Stimulated activated effector memory CD8-positive, alpha-beta T cell treated with anti-CD3 and anti-CD28 coated beads, Interleukin-12 subunit alpha, Interleukin-12 subunit beta, amount 100 ng/mL, for 72 hours (primary cell): Measurements from ENCODE around the gene BRSK2.
"Not testable (repeated sequence)": the region's sequence is repeated elsewhere in the genome, so short reads cannot be mapped to it uniquely, and the experiment has no call there.

Experiments used
- ATAC-seq: fragments of 150-1000 bp; cut with Tn5 transposase; 2 replicates; pipeline ENCODE4 v1.10.0; 2021
- DNase-seq, 2 donors: peaks; one replicate each; pipeline ENCODE4 v3.0.0; 2021 to 2022; ENCODE audit warnings: low spot score in 2 of 2
- H3K27ac Mint-ChIP-seq: one replicate; pipeline ENCODE4 v1.8.0; 2022; ENCODE audit warnings: mild to moderate bottlenecking, mixed read lengths
- H3K36me3 Mint-ChIP-seq: one replicate; pipeline ENCODE4 v1.8.0; 2022; ENCODE audit warnings: mild to moderate bottlenecking, mixed read lengths
- H3K4me1 Mint-ChIP-seq: one replicate; pipeline ENCODE4 v1.8.0; 2022; ENCODE audit warnings: mixed read lengths
- H3K4me3 Mint-ChIP-seq: one replicate; pipeline ENCODE4 v1.8.0; 2022; ENCODE audit warnings: mild to moderate bottlenecking, mixed read lengths
- H3K9me3 Mint-ChIP-seq: one replicate; pipeline ENCODE4 v1.8.0; 2022; ENCODE audit warnings: mixed read lengths

The BRSK2 gene

GRCh38 chr11:1350086-1350725, 39.5 kb upstream of the BRSK2 start:
- Mint-ChIP-seq H3K36me3 (no peaks in the 10 kb centered on the region), H3K4me1 (peaks cover 7% of the 10 kb centered on the region), H3K27ac (no peak overlapping the region), H3K4me3 (no peak overlapping the region), H3K9me3 (no peaks in the 10 kb centered on the region)
- ATAC-seq (no peak), DNase-seq (no peak)

- no peak overlapping the region for H3K27ac Mint-ChIP-seq
- H3K4me3 Mint-ChIP-seq = no peak overlapping the region
- no peaks in the 10 kb centered on the region for H3K9me3 Mint-ChIP-seq
- DNase-seq (no peak), ATAC-seq (no peak)
- H3K4me1 Mint-ChIP-seq = peaks cover 5% of the 10 kb centered on the region
- H3K36me3 Mint-ChIP-seq = no peaks in the 10 kb centered on the region
These were observed 38.3 kb upstream of the BRSK2 start for GRCh38 chr11:1351278-1351937.

DNA sequence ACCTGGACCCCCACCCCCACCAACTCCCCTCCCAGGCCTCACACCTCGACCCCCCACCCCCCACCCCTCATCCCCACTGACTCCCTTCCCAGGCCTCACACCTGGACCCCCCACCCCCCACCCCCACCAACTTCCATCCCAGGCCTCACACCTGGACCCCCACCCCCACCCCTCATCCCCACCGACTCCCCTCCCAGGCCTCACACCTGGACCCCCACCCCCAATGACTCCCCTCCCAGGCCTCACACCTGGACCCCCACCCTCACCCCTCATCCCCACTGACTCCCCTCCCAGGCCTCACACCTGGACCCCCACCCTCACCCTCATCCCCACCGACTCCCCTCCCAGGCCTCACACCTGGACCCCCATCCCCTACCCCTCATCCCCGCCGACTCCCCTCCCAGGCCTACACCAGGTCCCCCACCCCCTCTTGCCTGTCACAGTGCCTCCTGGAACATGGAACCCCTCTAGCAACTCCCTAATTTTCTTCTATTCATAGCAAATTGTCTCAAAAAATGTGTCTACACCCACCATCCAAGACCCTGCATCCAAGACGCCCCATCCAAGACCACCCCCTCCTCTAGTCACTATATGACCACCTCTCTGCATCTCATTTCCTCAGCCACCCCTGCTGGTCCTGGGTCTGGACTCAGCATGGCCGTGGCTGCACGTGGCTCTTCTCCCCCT, 36.9 kb upstream of the BRSK2 start:
- H3K36me3 Mint-ChIP-seq = no peaks in the 10 kb centered on the region
- no peak for DNase-seq
- no peak overlapping the region for H3K27ac Mint-ChIP-seq
- H3K4me3 Mint-ChIP-seq = no peak overlapping the region
- H3K4me1 Mint-ChIP-seq = peaks cover 10% of the 10 kb centered on the region
- no peaks in the 10 kb centered on the region for H3K9me3 Mint-ChIP-seq
- ATAC-seq = no peak

GRCh38 chr11:1353383-1354124, 36.2 kb upstream of the BRSK2 start:
- ATAC-seq (peak; percentile 53), DNase-seq (no peak)
- peaks cover 10% of the 10 kb centered on the region for H3K4me1 Mint-ChIP-seq
- no peak overlapping the region for H3K27ac Mint-ChIP-seq
- no peak overlapping the region for H3K4me3 Mint-ChIP-seq
- no peaks in the 10 kb centered on the region for H3K36me3 Mint-ChIP-seq
- no peaks in the 10 kb centered on the region for H3K9me3 Mint-ChIP-seq

DNA sequence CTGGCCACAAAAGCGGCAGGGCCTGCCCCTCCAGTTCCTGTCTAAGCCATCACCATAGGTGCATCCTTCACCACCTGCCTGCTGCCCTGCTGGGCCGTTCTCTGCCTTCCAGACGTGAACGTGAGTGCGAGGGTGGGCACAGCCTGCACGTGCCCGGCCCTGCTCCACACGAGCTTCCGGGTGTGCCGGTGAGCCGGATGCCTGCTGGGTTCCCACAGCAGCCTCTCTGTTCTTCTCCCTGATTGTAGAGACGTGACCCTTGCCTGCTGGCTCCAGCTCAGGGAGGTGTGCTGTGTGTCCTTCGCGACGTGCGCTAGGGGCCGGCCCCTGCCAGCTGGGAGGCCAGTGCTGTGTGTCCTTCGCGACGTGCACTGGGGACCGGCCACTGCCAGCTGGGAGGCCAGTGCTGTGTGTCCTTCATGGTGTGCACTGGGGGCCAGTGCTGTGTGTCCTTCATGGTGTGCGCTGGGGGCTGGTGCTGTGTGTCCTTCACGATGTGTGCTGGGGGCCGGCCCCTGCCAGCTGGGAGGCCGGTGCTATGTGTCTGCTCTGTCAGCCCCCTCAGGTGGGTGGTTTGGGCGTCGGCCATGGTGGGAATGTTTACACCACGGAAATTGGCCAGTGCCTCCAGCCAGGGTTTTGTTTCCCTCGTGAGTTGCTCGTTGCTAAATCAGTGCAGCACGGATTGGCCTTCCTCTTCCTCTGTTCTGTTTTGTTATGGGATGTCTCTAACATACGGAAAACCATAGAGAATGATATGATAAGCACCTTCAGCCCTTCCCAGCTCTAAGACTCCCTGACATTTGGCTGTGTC, 35.4 kb upstream of the BRSK2 start:
- peaks cover 10% of the 10 kb centered on the region for H3K4me1 Mint-ChIP-seq
- H3K36me3 Mint-ChIP-seq = no peaks in the 10 kb centered on the region
- H3K9me3 Mint-ChIP-seq = no peaks in the 10 kb centered on the region
- H3K4me3 Mint-ChIP-seq = no peak overlapping the region
- DNase-seq (no peak), ATAC-seq (peak; percentile 6)
- H3K27ac Mint-ChIP-seq = no peak overlapping the region

GRCh38 chr11:1356007-1356435, 33.7 kb upstream of the BRSK2 start:
- Mint-ChIP-seq H3K27ac (no peak overlapping the region), H3K36me3 (no peaks in the 10 kb centered on the region), H3K4me3 (no peak overlapping the region), H3K9me3 (no peaks in the 10 kb centered on the region), H3K4me1 (peaks cover 10% of the 10 kb centered on the region)
- no peak for ATAC-seq
- DNase-seq = no peak

- peaks cover 10% of the 10 kb centered on the region for H3K4me1 Mint-ChIP-seq
These were observed 33.2 kb upstream of the BRSK2 start for GRCh38 chr11:1356478-1356960.

GRCh38 chr11:1358286-1358685, 31.4 kb upstream of the BRSK2 start:
- Mint-ChIP-seq H3K36me3 (no peaks in the 10 kb centered on the region), H3K27ac (no peak overlapping the region), H3K9me3 (no peaks in the 10 kb centered on the region), H3K4me1 (peaks cover 10% of the 10 kb centered on the region), H3K4me3 (no peak overlapping the region)
- ATAC-seq = no peak
- no peak for DNase-seq

More at GRCh38 chr11:1356478-1356960, 33.2 kb upstream of the BRSK2 start:
- Mint-ChIP-seq H3K27ac (peak overlapping the region; percentile 1), H3K9me3 (no peaks in the 10 kb centered on the region), H3K36me3 (no peaks in the 10 kb centered on the region), H3K4me3 (no peak overlapping the region)
- ATAC-seq (no peak), DNase-seq (no peak)

DNA sequence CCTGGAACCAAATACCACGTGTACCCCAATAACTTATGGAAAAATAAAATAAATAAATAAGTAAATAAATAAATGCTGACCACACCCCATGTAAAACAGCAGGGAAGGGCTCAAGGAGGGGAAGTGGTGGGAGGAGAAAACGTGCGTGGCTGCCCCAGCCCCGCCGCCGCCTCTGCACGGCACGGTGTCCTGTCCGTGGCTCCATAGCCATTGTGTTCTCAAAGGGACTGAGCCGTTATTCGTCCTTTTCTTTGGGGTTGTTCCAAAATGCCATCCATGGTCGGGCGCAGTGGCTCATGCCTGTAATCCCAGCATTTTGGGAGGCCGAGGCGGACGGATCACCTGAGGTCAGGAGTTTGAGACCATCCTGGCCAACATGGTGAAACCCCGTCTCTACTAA, 30.8 kb upstream of the BRSK2 start:
- H3K4me1 Mint-ChIP-seq = peaks cover 10% of the 10 kb centered on the region
- H3K36me3 Mint-ChIP-seq, DNase-seq, H3K27ac Mint-ChIP-seq, H3K9me3 Mint-ChIP-seq, H3K4me3 Mint-ChIP-seq, ATAC-seq: not testable (repeated sequence)

DNA sequence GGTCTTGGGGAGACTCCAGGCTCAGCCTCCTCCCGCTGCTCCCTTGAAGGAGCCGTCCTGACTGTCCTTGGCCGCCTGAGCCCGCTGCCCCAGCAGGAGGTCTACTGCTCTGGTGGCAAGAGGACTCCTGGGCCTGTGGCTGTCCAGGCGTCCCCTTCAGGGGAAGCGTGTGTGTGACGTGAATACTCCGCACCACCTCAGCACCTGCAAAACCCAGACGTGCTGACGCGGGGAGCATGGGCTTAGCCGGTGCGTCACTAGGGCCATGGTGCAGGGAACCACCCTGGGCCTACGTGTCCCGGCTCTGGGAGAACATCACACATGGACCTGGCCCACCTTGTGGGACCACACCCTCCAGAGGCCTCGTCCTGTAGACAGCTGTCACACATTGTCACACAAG, 30.2 kb upstream of the BRSK2 start:
- Mint-ChIP-seq H3K4me1 (peaks cover 10% of the 10 kb centered on the region), H3K36me3 (no peaks in the 10 kb centered on the region), H3K4me3 (no peak overlapping the region), H3K27ac (no peak overlapping the region), H3K9me3 (no peaks in the 10 kb centered on the region)
- DNase-seq (no peak), ATAC-seq (no peak)

- DNase-seq = no peak
- Mint-ChIP-seq H3K9me3 (no peaks in the 10 kb centered on the region), H3K4me3 (no peak overlapping the region), H3K36me3 (no peaks in the 10 kb centered on the region), H3K27ac (no peak overlapping the region), H3K4me1 (peaks cover 10% of the 10 kb centered on the region)
- ATAC-seq = no peak
These were observed 29.4 kb upstream of the BRSK2 start for GRCh38 chr11:1360181-1360834.

DNA sequence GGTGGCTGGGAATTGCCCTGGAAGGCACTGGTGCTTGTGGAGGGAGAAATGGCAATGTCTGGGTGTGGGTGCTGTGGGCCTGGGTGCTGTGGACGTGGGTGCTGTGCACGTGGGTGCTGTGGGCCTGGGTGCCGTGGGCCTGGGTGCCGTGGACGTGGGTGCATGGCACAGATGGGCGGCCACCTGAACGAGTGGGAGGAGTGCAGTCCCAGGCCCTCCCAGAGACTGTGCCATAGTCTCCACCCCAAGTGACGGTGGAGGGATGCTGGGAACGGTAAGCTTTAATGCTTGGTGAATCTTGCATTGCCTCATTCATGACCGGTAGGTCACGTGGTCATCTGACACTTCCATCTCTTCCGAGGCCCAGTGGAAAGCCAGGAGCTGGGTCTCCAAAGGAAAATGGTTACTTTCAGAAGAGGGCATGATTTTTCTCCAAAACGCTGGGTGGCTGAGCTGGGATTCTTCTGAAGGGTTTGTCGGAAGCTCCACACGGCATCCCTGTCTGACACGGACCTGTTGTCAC, 28.8 kb upstream of the BRSK2 start:
- Mint-ChIP-seq H3K36me3 (no peaks in the 10 kb centered on the region), H3K27ac (no peak overlapping the region)
- ATAC-seq = no peak

GRCh38 chr11:1361882-1362281, 27.9 kb upstream of the BRSK2 start:
- no peaks in the 10 kb centered on the region for H3K9me3 Mint-ChIP-seq
- H3K27ac Mint-ChIP-seq = no peak overlapping the region
- H3K4me1 Mint-ChIP-seq = peaks cover under 1% of the 10 kb centered on the region
- no peaks in the 10 kb centered on the region for H3K36me3 Mint-ChIP-seq
- no peak for DNase-seq
- no peak for ATAC-seq
- H3K4me3 Mint-ChIP-seq = no peak overlapping the region

More for the DNA sequence above, 28.8 kb upstream of the BRSK2 start:
- H3K4me1 Mint-ChIP-seq = peaks cover 10% of the 10 kb centered on the region
- DNase-seq = no peak
- H3K9me3 Mint-ChIP-seq = no peaks in the 10 kb centered on the region
- H3K4me3 Mint-ChIP-seq = no peak overlapping the region

DNA sequence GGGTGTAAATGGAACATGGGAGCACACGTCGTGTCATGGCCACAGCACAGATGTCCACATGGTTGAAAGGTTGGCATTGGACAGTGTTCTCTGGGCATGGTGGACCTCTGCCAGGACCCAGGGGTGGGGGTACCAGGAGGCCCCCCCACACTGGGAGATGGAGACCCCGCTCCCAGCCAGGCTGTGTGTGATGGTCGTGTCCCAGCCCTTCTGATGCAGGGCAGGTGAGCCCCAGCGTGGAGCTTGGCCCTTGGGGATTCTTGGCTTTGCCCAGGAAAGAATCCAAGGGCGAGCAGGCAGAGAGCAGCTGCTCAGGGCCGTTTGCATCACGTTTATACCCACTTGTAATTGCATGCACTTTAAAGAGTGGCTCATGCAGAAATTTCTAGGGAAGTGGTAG, 22.0 kb upstream of the BRSK2 start:
- Mint-ChIP-seq H3K27ac (no peak overlapping the region), H3K36me3 (no peaks in the 10 kb centered on the region), H3K9me3 (no peaks in the 10 kb centered on the region), H3K4me1 (no peaks in the 10 kb centered on the region), H3K4me3 (no peak overlapping the region)
- no peak for ATAC-seq
- no peak for DNase-seq
